ENCODE data around the gene MSANTD1. TPM values are rescaled to one million over a fixed set of nuclear protein-coding genes. Genes with fewer than 3 reads are reported as not detected.

MSANTD1 gene
- total RNA-seq, 1 donor from 2014 or later = 1.2 TPM

DNA sequence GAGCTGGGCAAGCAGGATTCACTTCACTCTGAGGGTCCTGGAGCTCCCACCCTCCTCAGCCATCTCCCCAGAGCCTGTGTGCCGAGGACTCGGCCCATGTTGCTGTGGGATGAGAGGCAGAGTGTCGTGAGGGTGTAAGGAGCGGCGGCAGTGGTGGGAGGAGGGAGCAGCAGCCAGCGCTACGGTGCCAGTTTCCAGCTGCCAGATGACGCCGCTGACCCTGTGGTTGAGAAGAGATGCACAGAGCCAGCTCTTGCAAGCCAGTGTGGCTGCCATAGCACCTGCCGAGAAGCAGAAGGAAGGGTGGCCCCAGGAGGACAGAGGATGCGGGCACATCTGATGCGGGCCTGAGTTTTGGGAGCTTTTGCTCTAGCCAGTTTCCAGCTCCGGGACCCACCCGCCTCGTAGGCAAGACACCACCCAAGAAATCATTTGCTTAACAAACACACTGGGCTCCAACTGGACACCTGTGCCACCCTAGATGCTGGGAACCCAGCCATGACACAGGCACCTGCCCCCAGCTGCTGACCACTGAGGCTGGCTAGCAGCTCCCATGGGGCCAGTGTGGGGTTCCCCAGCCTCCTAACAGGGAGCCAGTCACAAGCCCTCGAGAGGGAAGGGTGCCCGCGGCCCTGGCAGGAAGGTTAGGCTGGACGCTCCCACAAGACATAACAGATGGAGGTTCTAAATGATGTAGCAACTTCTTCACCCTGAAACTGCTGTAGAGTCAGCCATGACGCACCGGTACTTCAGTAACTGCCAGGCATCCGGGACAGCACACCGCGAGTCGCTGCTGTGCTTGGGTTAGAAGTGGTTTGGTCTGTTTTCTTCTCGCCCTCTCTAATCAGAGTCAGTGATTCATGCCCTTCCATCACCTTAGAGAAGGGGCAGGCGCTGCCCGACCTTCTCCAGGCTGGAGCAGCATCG, 8.9 kb downstream of the MSANTD1 start:
- no peak for TF ChIP-seq CTCF (conservative IDR thresholded peaks at IDR 0.05)
- Mint-ChIP-seq H3K36me3 (ENCODE audit: low read depth) (no peaks in the 10 kb centered on the region), H3K4me1 (no peaks in the 10 kb centered on the region), H3K27me3 (ENCODE audit: low read depth) (no peaks in the 10 kb centered on the region), H3K4me3 (no peak overlapping the region), H3K9me3 (no peaks in the 10 kb centered on the region), H3K27ac (ENCODE audit: unreplicated experiment) (no peak overlapping the region)
- no peak for DNase-seq (ENCODE audit: low read depth, low spot score)

DNA sequence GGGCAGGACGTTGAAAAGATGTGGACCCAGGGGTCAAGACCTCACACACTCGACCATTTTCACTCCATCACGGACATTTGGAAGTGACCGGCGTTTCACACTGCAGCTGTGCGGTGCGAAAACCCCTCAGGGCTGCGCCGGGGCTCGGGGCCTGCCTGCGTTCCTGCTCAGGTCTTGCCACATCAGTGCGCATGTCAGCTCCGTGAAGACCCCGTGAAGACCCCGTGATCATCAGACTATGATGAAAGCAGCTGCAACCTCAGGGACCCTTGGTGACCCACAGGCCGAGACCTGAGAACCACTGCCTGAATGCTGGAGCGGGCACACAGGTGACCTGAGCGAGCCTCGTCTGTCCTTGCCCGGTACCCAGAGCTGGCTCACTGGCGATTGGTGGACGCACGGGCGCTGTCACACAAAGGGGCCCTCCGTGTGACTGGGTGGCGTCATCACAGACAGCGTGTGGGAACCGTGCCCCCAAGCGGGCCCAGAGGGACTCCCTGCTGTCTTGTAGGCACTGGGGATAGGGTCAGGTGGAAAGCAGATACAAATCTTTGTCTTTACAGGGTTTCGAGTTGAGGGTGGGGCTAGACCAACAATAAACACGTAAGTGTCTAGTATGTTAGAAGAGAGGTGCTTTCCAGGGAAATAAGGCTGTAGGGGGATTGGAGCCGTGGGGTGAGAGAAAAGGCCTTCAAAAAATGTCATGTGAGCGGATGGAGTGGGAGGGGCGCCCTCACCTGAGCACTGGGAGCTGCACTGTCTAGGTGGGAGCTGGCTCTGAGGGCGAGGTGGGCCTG, 12.7 kb downstream of the MSANTD1 start:
- TF ChIP-seq CTCF (conservative IDR thresholded peaks at IDR 0.05) = no peak
- DNase-seq (ENCODE audit: low read depth, low spot score) = no peak
- Mint-ChIP-seq H3K9me3 (no peaks in the 10 kb centered on the region), H3K4me3 (no peak overlapping the region), H3K27ac (ENCODE audit: unreplicated experiment) (peak overlapping the region; percentile 23), H3K27me3 (ENCODE audit: low read depth) (no peaks in the 10 kb centered on the region), H3K4me1 (no peaks in the 10 kb centered on the region), H3K36me3 (ENCODE audit: low read depth) (no peaks in the 10 kb centered on the region)

DNA sequence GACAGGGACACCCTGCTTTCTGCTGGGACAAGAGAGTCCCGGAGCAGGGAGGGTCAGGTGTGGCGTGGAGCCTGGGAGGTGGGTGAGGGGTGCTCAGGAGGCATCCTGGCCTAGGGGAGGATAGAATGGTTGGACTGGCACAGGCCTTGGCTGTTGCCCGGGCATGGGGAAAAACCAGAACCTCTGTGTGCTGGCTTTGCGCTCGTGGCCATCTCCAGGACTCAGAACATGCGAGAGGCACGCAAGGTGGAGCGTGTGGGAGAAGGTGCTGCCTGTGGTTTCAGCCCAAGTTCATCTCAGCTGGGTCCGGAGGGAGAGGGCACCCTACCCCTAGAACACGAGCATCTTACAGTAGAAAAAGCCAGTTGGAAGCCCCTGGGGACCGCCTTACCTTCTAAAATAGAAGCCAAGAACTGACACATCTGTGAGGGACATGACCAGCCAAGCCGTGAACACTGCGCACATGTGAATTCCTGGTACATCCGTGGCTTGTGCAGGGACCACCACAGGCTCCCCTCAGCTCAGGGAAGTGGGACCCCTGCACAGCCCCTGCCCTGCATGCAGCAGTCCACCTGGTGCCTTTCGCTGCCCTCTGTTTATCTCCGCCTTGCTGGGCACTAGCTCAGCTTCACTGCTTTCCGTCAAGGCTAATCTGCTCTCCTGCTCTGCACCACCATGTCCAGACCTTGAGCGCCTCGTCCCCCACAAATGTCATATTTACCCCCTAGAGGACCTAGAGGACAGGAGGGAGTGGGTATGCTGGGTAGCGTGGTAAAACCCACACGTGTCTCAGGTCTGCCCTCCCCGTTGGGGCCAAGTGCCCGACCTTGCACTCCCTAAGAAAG, 13.5 kb downstream of the MSANTD1 start:
- no peak overlapping the region for H3K27ac Mint-ChIP-seq (ENCODE audit: unreplicated experiment)
- H3K4me3 Mint-ChIP-seq = no peak overlapping the region
- DNase-seq (ENCODE audit: low read depth, low spot score) = no peak
- no peaks in the 10 kb centered on the region for H3K27me3 Mint-ChIP-seq (ENCODE audit: low read depth)
- TF ChIP-seq CTCF (conservative IDR thresholded peaks at IDR 0.05) = no peak
- H3K4me1 Mint-ChIP-seq = no peaks in the 10 kb centered on the region
- no peaks in the 10 kb centered on the region for H3K36me3 Mint-ChIP-seq (ENCODE audit: low read depth)
- no peaks in the 10 kb centered on the region for H3K9me3 Mint-ChIP-seq

DNA sequence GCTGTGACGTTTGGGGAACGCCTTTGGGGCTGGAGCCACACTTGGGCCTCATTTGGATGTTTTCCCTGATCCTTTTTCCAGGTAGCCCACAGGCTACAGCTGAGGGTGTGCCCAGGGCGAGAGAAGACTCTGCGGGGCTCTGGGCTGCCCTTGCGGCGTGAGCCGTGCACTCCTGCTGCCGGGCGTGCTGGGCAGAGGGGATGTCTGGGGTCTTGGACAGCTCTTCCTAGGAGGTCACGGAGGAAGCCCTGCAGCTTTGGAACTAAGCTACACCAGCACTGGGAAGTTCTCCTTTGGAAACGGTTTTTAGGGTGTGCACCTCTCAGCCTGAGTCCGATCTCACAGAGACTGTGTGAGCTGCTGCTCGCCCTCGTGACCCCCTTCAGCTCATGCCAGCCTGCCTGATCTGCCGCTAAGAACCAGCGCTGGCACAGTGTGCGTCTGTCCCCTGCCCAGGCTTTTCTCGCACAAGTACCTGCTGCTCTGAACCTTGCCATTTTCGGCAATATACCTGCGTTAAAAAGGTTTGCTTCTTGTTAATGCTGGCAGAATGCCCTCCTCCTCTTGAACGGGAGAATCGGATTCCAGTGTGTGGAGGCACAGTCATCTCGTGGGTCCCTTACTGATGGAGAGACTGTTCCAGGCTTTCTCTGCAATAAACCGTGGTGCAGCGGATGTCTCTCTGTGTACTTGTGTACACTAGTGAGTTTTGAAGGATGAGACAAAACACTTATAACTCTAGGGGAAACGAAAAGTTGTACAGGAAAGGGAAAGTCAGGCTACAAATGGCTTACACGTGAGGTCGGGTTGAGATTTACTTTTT, 14.3 kb downstream of the MSANTD1 start:
- Mint-ChIP-seq H3K4me3 (no peak overlapping the region), H3K4me1 (no peaks in the 10 kb centered on the region), H3K27ac (ENCODE audit: unreplicated experiment) (no peak overlapping the region), H3K27me3 (ENCODE audit: low read depth) (no peaks in the 10 kb centered on the region), H3K9me3 (no peaks in the 10 kb centered on the region), H3K36me3 (ENCODE audit: low read depth) (no peaks in the 10 kb centered on the region)
- TF ChIP-seq CTCF (conservative IDR thresholded peaks at IDR 0.05) = no peak
- DNase-seq (ENCODE audit: low read depth, low spot score) = no peak

Measured in neural crest cell (in vitro differentiated cells).